HEK293 (cell line): ENCODE results near the gene VPS13C.

Experiments
- GLI4 ChIP-seq: fragments of 450-650 bp; formaldehyde crosslinking; IDR thresholded peaks from 2 replicates; pipeline ENCODE4 v1.5.1; 2016; ENCODE audit warnings: missing biosample characterization, missing genetic modification characterization
- GLIS1 ChIP-seq: fragments of 450-650 bp; formaldehyde crosslinking; IDR thresholded peaks from 2 replicates; pipeline ENCODE4 v1.5.1; 2016; ENCODE audit warnings: missing biosample characterization, missing genetic modification characterization
- KLF10 ChIP-seq: fragments of 450-650 bp; IDR thresholded peaks from 2 replicates; pipeline ENCODE4 v1.5.1; 2018; ENCODE audit warnings: missing biosample characterization, mild to moderate bottlenecking, missing genetic modification characterization
- KLF8 ChIP-seq: fragments of 450-650 bp; formaldehyde crosslinking; IDR thresholded peaks from 2 replicates; pipeline ENCODE4 v1.5.1; 2016; ENCODE audit warnings: missing biosample characterization, missing genetic modification characterization
- MYNN ChIP-seq: fragments of 450-650 bp; formaldehyde crosslinking; IDR thresholded peaks from 2 replicates; pipeline ENCODE4 v1.5.1; 2016; ENCODE audit warnings: missing biosample characterization, missing genetic modification characterization, borderline replicate concordance
- OSR2 ChIP-seq: fragments of 450-650 bp; formaldehyde crosslinking; IDR thresholded peaks from 2 replicates; pipeline ENCODE4 v1.5.1; 2016; ENCODE audit warnings: missing biosample characterization, missing genetic modification characterization
- OVOL3 ChIP-seq: fragments of 450-650 bp; formaldehyde crosslinking; IDR thresholded peaks from 2 replicates; pipeline ENCODE4 v1.5.1; 2016; ENCODE audit warnings: missing biosample characterization, missing genetic modification characterization
- SALL2 ChIP-seq: fragments of 450-650 bp; formaldehyde crosslinking; IDR thresholded peaks from 2 replicates; pipeline ENCODE4 v1.5.0; 2017; ENCODE audit warnings: missing biosample characterization, mild to moderate bottlenecking, missing genetic modification characterization, borderline replicate concordance
- SCRT1 ChIP-seq: fragments of 450-650 bp; formaldehyde crosslinking; IDR thresholded peaks from 2 replicates; pipeline ENCODE4 v1.5.1; 2016; ENCODE audit warnings: missing biosample characterization, missing genetic modification characterization, borderline replicate concordance
- SCRT2 ChIP-seq: fragments of 450-650 bp; formaldehyde crosslinking; IDR thresholded peaks from 2 replicates; pipeline ENCODE4 v1.5.1; 2016; ENCODE audit warnings: missing biosample characterization, missing genetic modification characterization
- SETDB1 ChIP-seq: IDR thresholded peaks from one replicate; pipeline ENCODE4 v1.6.1; 2017; ENCODE audit warnings: mild to moderate bottlenecking, low read length, moderate library complexity, mixed read lengths; ENCODE audit not compliant: insufficient read length
- SP3 ChIP-seq: fragments of 450-650 bp; formaldehyde crosslinking; IDR thresholded peaks from 2 replicates; pipeline ENCODE4 v1.5.1; 2016; ENCODE audit warnings: missing biosample characterization, missing genetic modification characterization
- SP7 ChIP-seq: fragments of 450-650 bp; formaldehyde crosslinking; IDR thresholded peaks from 2 replicates; pipeline ENCODE4 v1.5.1; 2016; ENCODE audit warnings: missing biosample characterization, missing genetic modification characterization
- TCF7L2 ChIP-seq: IDR thresholded peaks from 2 replicates; pipeline ENCODE4 v1.6.1; 2011; ENCODE audit warnings: low read depth, mild to moderate bottlenecking, inconsistent platforms, low read length, moderate library complexity, borderline replicate concordance
- YY1 ChIP-seq: fragments of 450-650 bp; formaldehyde crosslinking; IDR thresholded peaks from 2 replicates; pipeline ENCODE4 v1.5.1; 2018; ENCODE audit warnings: missing biosample characterization, missing genetic modification characterization
- YY2 ChIP-seq: fragments of 450-650 bp; formaldehyde crosslinking; IDR thresholded peaks from 2 replicates; pipeline ENCODE4 v1.5.1; 2016; ENCODE audit warnings: missing biosample characterization, missing genetic modification characterization
- ZBTB11 ChIP-seq: fragments of 450-650 bp; formaldehyde crosslinking; conservative IDR thresholded peaks from 2 replicates; pipeline ENCODE4 v1.5.1; 2016; ENCODE audit warnings: low read depth, missing biosample characterization, missing genetic modification characterization
- ZBTB17 ChIP-seq: fragments of 450-650 bp; formaldehyde crosslinking; IDR thresholded peaks from 2 replicates; pipeline ENCODE4 v1.5.1; 2016; ENCODE audit warnings: missing biosample characterization, missing genetic modification characterization
- ZBTB20 ChIP-seq: fragments of 450-650 bp; formaldehyde crosslinking; IDR thresholded peaks from 2 replicates; pipeline ENCODE4 v1.5.1; 2016; ENCODE audit warnings: missing biosample characterization, missing genetic modification characterization
- ZBTB26 ChIP-seq: fragments of 450-650 bp; formaldehyde crosslinking; optimal IDR thresholded peaks from 2 replicates; pipeline ENCODE3; 2016; ENCODE audit warnings: missing biosample characterization, mild to moderate bottlenecking, missing genetic modification characterization
- ZBTB48 ChIP-seq: fragments of 450-650 bp; formaldehyde crosslinking; IDR thresholded peaks from 2 replicates; pipeline ENCODE4 v1.5.1; 2016; ENCODE audit warnings: missing biosample characterization, missing genetic modification characterization
- ZBTB8A ChIP-seq: fragments of 450-650 bp; formaldehyde crosslinking; IDR thresholded peaks from 2 replicates; pipeline ENCODE4 v1.5.1; 2016; ENCODE audit warnings: missing biosample characterization, missing genetic modification characterization
- ZEB2 ChIP-seq: fragments of 450-650 bp; formaldehyde crosslinking; IDR thresholded peaks from 2 replicates; pipeline ENCODE4 v1.5.1; 2016; ENCODE audit warnings: missing biosample characterization, missing genetic modification characterization
- ZFHX2 ChIP-seq: fragments of 450-650 bp; formaldehyde crosslinking; conservative IDR thresholded peaks from 2 replicates; pipeline ENCODE4 v1.5.1; 2016; ENCODE audit warnings: missing biosample characterization, missing genetic modification characterization
- ZNF10 ChIP-seq: fragments of 450-650 bp; formaldehyde crosslinking; IDR thresholded peaks from 2 replicates; pipeline ENCODE4 v1.5.1; 2017; ENCODE audit warnings: missing biosample characterization, missing genetic modification characterization
- ZNF132 ChIP-seq: fragments of 450-650 bp; formaldehyde crosslinking; IDR thresholded peaks from 2 replicates; pipeline ENCODE4 v1.5.1; 2017; ENCODE audit warnings: missing biosample characterization, missing genetic modification characterization, borderline replicate concordance
- ZNF2 ChIP-seq: fragments of 450-650 bp; formaldehyde crosslinking; IDR thresholded peaks from 2 replicates; pipeline ENCODE4 v1.5.1; 2016; ENCODE audit warnings: missing biosample characterization, missing genetic modification characterization
- ZNF341 ChIP-seq: fragments of 450-650 bp; formaldehyde crosslinking; IDR thresholded peaks from 2 replicates; pipeline ENCODE4; 2016; ENCODE audit warnings: low read depth, missing biosample characterization, missing genetic modification characterization
- ZNF558 ChIP-seq: fragments of 450-650 bp; formaldehyde crosslinking; IDR thresholded peaks from 2 replicates; pipeline ENCODE4 v1.5.1; 2016; ENCODE audit warnings: missing biosample characterization, missing genetic modification characterization
- ZNF561 ChIP-seq: fragments of 450-650 bp; IDR thresholded peaks from 2 replicates; pipeline ENCODE4 v1.5.1; 2018; ENCODE audit warnings: missing biosample characterization, missing genetic modification characterization, borderline replicate concordance
- ZNF629 ChIP-seq: fragments of 450-650 bp; formaldehyde crosslinking; IDR thresholded peaks from 2 replicates; pipeline ENCODE4 v1.5.1; 2017; ENCODE audit warnings: missing biosample characterization, missing genetic modification characterization
- ZNF660 ChIP-seq: fragments of 450-650 bp; IDR thresholded peaks from 2 replicates; pipeline ENCODE4 v1.5.1; 2018; ENCODE audit warnings: missing biosample characterization, mild to moderate bottlenecking, missing genetic modification characterization
- ZSCAN23 ChIP-seq: fragments of 450-650 bp; formaldehyde crosslinking; IDR thresholded peaks from 2 replicates; pipeline ENCODE4 v1.5.1; 2016; ENCODE audit warnings: missing biosample characterization, missing genetic modification characterization
- ZXDB ChIP-seq: fragments of 450-650 bp; formaldehyde crosslinking; IDR thresholded peaks from 2 replicates; pipeline ENCODE4 v1.5.1; 2016; ENCODE audit warnings: missing biosample characterization, missing genetic modification characterization

The VPS13C gene

GRCh38 chr15:62060113-62060895, at the start of gene VPS13C (continued):
- TF ChIP-seq ZBTB48 (tag by site-specific recombination) (0 out of 2 replicates have a peak, but pooled peaks have one; percentile 66), ZBTB17 (peak; percentile 78), YY2 (tag by site-specific recombination) (no peak), SP3 (tag by site-specific recombination) (0 out of 2 replicates have a peak, but pooled peaks have one; percentile 28), ZBTB11 (peak; percentile 10; the same call in 1 of the 2 replicates), SCRT1 (tag by site-specific recombination) (peak; percentile 96), ZFHX2 (tag by site-specific recombination) (peak; percentile 75), OSR2 (tag by site-specific recombination) (peak; percentile 68; the same call in 1 of the 2 replicates), ZNF2 (tag by site-specific recombination) (peak; percentile 17; the same call in 1 of the 2 replicates), ZNF341 (tag by site-specific recombination) (peak; percentile 90), ZNF132 (no peak), YY1 (tag by site-specific recombination) (peak; percentile 40; the same call in 1 of the 2 replicates), SCRT2 (peak; percentile 98), SALL2 (tag by site-specific recombination) (no peak), KLF10 (tag by site-specific recombination) (peak; percentile 54), KLF8 (tag by site-specific recombination) (peak; percentile 61; the same call in 1 of the 2 replicates), ZBTB20 (peak; percentile 49), ZNF10 (tag by site-specific recombination) (peak; percentile 85), ZSCAN23 (0 out of 2 replicates have a peak, but pooled peaks have one; percentile 21), SP7 (tag by site-specific recombination) (peak; percentile 40; the same call in 1 of the 2 replicates), ZEB2 (tag by site-specific recombination) (peak; percentile 55; the same call in 1 of the 2 replicates), ZNF558 (tag by site-specific recombination) (no peak), ZBTB8A (peak; percentile 93), SETDB1 (no peak), ZXDB (peak; percentile 34; the same call in 1 of the 2 replicates), TCF7L2 (peak; percentile 95), GLIS1 (tag by site-specific recombination) (peak; percentile 12; the same call in 1 of the 2 replicates), OVOL3 (tag by site-specific recombination) (no peak), MYNN (0 out of 2 replicates have a peak, but pooled peaks have one; percentile 20), ZNF660 (peak; percentile 56; the same call in 1 of the 2 replicates), ZNF629 (peak; percentile 29; the same call in 1 of the 2 replicates), ZBTB26 (peak; percentile 71), ZNF561 (tag by site-specific recombination) (peak; percentile 72; the same call in 1 of the 2 replicates), GLI4 (0 out of 2 replicates have a peak, but pooled peaks have one; percentile 42)
